GM10248 (cell line): Measurements from ENCODE around the gene POLA2.

Experiments used
- CTCF ChIA-PET: fragments of 300-600 bp; sonication (Branson Sonifier 250); formaldehyde crosslinking; extraction: SDS; loops from one replicate; lab custom pipeline; 2021; ENCODE audit warnings: antibody characterized with exemption; lab: Yijun Ruan, JAX
- POLR2A ChIA-PET: fragments of 350-650 bp; sonication (Branson Sonifier 250); formaldehyde crosslinking; extraction: SDS; loops from one replicate; lab custom pipeline; 2020; ENCODE audit warnings: antibody characterized with exemption; lab: Yijun Ruan, JAX
- DNase-seq: peaks from one replicate; pipeline ENCODE4 v3.0.0; 2012; ENCODE audit errors: extremely low spot score
- TF ChIP-seq, protein P1 (sequence below): IDR thresholded peaks from 2 replicates; pipeline ENCODE4 v1.5.1; 2012; ENCODE audit warnings: mild to moderate bottlenecking, low read depth; ENCODE audit errors: extremely low read depth, missing control alignments, control extremely low read depth

The POLA2 gene

GRCh38 chr11:65315204-65315865 is 53.6 kb downstream of the POLA2 start:
- ChIA-PET POLR2A (interaction anchor here (0.7 to 2.8 kb wide), 2 partner anchors 41 to 187 kb away, joined by 3 to 10 read pairs; no protein-coding TSS in a partner anchor), CTCF (interaction anchor here (0.7 to 22.1 kb wide), 42 partner anchors 14 to 489 kb away, joined by 3 to 686 read pairs (median 5); partner anchors contain the start of genes CAPN1, DPF2, POLA2 and TIGD3)
- TF ChIP-seq, protein P1, sequence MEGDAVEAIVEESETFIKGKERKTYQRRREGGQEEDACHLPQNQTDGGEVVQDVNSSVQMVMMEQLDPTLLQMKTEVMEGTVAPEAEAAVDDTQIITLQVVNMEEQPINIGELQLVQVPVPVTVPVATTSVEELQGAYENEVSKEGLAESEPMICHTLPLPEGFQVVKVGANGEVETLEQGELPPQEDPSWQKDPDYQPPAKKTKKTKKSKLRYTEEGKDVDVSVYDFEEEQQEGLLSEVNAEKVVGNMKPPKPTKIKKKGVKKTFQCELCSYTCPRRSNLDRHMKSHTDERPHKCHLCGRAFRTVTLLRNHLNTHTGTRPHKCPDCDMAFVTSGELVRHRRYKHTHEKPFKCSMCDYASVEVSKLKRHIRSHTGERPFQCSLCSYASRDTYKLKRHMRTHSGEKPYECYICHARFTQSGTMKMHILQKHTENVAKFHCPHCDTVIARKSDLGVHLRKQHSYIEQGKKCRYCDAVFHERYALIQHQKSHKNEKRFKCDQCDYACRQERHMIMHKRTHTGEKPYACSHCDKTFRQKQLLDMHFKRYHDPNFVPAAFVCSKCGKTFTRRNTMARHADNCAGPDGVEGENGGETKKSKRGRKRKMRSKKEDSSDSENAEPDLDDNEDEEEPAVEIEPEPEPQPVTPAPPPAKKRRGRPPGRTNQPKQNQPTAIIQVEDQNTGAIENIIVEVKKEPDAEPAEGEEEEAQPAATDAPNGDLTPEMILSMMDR, result peak; percentile 93
- peak; percentile 88 for DNase-seq

DNA sequence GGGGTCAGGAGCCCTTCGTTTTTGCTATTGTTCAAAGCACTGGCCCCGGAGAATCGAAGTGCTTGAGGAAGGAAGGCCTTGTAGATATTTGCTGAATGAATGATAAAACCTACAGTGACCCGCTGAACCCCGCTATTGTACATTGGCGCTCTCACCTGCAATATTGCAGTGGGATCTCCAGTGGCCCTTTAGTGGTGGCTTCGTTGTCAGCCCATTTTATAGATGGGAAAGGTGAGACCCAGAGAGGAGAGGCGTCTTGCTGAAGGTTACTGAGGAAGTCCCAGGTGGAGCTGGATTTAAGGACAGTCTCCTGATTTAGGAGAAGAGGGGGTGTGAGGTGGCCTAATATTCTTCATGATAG is 54.1 kb downstream of the POLA2 start:
- DNase-seq, result no peak
- ChIA-PET CTCF (interaction anchor here (0.7 to 22.1 kb wide), 38 partner anchors 13 to 489 kb away, joined by 3 to 686 read pairs (median 6); partner anchors contain the start of genes CAPN1, DPF2, POLA2 and TM7SF2), POLR2A (interaction anchor here (1.5 to 2.8 kb wide), 2 partner anchors 18 to 41 kb away, joined by 8 to 10 read pairs; partner anchors contain the start of gene DPF2)
- TF ChIP-seq, protein P1, result no peak

DNA sequence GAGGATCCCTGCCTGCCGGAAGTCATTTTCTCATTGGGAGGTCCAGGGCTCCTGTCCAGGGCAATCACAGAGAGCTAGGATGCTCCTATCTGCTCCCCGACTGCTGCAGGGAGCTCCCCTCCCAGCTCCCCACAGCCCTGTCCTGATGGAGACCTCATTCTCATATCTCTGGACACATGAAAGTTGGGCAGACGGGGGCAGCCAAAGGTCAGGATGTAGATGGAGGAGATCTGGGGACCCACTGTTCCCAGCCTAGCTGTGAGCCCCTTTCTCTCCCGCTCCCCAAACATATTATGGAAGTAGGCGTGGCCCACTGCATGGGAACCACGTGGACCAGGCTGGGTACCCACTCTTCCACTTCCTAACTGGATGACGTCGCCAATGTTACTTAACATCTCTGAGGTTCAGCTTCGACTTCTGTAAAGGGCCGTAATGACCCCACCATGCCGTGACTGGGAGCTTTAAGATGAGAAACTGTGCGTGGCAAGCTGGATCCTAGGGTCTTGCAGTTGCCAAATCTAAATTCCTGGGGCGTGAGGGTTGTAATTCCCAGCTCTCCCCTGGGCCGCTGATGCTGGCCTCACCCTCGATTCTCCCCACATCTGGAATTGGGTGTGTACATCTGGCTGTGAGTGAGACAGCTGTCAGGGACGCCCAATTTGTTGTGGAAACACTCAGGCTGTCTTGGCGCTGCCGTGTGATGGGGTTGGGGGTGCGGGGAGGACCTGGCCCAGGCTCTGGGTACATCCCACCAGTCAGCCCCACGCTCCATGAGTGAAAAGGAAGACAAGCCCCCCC is 54.7 kb downstream of the POLA2 start:
- CTCF ChIA-PET, result interaction anchor here (0.7 to 22.1 kb wide), 31 partner anchors 13 to 477 kb away, joined by 3 to 686 read pairs (median 7); partner anchors contain the start of genes CAPN1, DPF2, POLA2 and TM7SF2
- TF ChIP-seq, protein P1, result no peak
- DNase-seq, result no peak
- POLR2A ChIA-PET, result interaction anchor here (1.5 to 2.8 kb wide), 2 partner anchors 17 to 42 kb away, joined by 8 to 10 read pairs; partner anchors contain the start of gene DPF2

DNA sequence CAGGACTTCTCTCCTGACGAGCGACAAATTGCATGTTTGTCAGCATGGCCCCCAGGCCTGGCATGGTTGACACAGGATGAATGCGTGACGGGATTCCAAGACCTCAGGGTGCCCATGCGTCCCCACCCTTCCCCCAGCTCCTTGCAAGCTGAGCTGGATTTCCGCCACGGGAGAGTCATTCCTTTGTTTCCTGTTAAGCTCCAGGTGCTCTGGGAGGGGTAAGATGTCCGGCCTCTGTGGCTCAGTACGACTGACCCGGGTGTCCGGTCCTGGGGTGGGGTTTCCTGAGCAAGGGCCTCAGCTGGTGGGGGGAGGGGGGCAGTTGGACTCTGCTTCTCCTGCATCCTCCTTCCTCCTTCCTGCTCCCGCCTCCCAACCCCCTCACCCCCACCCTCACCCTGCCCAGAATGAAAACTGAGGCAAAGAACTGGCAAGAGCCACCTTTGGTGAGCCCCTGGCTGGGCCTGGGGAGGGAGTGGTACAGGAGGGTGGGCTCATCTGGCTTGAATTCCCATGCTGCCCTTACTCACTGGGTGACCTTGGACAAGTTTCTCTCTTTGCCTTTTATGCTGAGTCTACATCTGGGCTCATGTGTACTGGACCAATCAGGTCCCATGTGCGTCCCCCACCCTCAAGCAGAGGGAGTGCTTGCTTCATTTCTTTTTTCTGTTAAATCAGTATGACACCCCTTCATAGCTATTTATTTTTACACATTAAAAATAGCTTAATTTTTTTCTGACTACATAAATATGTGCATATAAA is 55.4 kb downstream of the POLA2 start:
- ChIA-PET CTCF (interaction anchor here (0.9 to 22.1 kb wide), 15 partner anchors 12 to 469 kb away, joined by 3 to 686 read pairs (median 17); partner anchors contain the start of genes DPF2, POLA2 and TM7SF2), POLR2A (interaction anchor here (1.5 to 2.8 kb wide), 2 partner anchors 17 to 42 kb away, joined by 8 to 10 read pairs; partner anchors contain the start of gene DPF2)
- TF ChIP-seq, protein P1, result no peak
- DNase-seq, result no peak

DNA sequence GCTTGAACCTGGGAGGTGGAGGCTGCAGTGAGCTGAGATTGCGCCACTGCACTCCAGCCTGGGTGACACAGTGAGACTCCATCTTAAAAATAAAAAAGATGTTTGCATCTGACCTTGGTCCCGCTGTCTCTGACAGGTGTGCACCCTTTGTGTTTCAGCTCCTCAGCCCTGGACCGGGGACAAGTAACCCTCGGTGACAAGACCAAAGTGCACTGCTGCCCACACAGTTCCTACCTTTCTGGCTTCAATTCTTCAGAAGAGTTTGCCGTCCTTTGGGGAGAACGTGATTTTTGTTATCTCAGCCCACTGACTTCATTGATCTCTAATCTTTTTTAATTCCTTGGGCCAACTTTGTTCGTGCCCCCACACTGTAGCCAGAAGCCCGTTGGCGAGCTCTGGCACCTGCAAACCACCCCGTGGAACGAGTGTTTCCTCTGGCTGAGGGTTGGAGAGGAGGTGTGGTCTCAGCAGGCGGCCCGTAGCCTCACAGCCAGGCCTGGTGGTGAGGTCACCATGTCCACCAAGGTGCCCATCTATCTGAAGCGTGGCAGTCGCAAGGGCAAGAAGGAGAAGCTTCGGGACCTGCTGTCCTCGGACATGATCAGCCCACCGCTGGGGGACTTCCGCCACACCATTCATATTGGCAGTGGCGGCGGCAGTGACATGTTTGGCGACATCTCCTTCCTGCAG is 58.8 kb downstream of the POLA2 start:
- ChIA-PET POLR2A (no interaction called here), CTCF (interaction anchor here (0.8 to 22.1 kb wide), 4 partner anchors 8 to 95 kb away, joined by 3 to 686 read pairs (median 146); partner anchors contain the start of gene DPF2)
- no peak for DNase-seq
- TF ChIP-seq, protein P1, result no peak
